ENCODE measurements around the gene DST.
"Not testable (repeated sequence)": the region's sequence is repeated elsewhere in the genome, so short reads cannot be mapped to it uniquely, and the experiment has no call there.

DST gene

DNA sequence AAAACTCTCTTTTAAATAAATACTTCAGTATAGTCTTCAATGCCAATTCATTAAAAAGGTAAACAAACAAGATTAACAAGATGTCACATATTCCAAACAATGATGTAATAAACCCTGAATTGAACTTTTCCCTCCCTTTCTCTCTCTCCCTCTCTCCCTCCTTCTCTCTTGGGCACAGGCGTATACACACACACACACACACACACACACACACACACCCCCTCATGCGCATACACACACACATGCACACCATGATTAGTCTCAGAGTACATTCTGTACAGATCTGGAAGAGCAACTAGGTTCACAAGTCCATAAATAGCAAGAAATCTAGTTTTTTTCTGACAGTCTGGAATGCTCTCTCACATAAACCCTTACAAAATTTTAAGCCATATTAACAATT is 128.3 kb downstream of the DST start:
- DNase-seq = no peak

DNA sequence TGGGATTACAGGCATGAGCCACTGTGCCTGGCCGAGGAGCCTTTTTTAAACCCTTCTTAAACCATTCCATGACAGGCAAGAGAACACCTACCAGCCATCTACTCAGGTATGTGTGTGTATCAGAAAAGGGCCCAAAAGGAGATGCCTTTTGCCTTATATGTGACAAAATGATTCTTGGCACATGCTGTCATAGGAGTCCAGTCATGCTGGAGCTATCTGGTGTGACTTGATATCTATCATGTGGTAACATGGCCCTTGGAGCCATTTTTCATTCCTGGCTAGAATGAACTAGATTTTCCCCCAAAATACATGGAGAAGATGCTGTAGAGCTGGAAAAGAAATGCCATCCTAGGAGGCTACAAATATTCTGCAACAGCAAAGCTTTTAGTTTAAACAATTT is 129.1 kb downstream of the DST start:
- DNase-seq = no peak

DNA sequence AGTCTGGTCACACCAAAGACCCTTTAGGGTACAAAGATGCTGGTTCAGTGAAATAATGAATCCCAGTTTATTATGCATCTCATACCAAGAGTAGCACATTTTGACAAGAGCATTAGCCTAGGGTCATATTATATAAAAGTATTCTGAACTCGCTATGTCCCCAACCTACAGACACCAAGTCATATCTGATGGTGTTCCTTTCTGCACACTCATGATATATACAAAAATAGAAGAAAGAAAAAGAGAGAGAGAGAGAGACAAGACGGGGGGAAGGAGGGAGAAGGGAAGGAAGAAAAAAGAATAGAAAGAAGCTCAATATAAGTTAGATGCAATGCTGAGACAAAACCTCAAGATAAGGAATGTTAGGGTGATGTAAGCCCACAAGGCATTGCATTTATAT is 131.1 kb downstream of the DST start:
- no peak for DNase-seq

DNA sequence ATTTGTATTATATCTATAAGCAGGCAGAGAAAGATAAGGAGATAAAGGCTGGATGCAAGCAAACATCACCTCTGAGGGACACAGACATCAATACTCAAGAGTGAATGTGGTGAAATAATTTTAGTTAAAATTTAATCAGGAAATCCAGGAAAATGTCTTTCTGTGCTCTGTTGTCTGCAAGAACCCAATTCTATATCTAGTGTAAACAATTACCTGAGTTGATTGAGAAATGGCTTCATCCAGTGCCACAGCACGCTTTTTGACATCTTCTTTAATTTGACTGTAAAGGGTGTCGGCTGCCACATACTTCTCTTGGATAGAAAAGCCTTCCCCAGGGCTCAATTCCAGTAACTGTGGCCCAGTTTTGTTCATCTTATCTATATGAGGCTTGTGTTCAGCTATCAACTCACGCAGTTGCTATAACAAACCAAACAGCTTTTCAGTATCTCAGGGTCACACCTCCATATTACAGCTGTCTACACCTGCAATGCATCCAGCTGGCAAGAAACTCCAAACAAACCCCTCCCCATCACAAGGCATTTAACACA is 131.6 kb downstream of the DST start:
- no peak for DNase-seq

DNA sequence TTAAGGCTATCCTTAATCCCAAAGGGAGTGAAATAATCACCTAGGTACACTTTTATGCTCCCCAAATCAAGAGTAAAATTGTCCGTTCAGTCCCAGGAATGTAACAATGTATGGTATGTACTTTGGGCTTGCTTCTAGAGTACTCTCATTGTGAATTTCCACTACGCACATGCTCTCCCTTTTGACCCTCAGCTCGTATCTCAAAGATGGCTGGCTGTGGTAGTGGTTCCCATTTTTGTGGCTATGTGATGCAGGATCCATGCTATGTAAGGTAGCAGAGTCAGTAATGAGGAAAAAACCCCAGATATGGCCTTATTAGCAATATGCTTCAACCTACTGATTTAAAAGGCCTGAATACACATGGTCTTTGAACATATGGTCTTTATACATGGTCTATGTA is 133.7 kb downstream of the DST start:
- DNase-seq = no peak

DNA sequence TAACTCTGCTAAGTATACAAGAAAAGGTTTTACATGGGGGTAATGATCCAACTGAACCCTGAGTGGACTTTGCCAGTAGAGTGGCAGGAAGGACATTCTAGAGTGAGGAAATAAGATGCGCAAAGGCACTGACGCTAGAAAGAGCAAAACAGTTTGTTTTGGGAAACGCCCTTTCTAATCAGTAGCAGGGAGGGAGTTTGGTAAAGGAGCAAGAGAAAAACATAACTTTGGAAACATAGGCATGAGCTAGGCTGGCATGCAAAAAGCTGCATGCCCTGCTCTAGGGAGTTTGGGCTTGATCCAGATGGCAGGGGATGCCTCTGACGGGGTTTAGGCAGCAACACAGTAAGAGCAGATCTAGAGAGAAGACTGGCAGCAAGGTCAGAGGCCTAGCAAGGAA is 135.2 kb downstream of the DST start:
- no peak for DNase-seq

DNA sequence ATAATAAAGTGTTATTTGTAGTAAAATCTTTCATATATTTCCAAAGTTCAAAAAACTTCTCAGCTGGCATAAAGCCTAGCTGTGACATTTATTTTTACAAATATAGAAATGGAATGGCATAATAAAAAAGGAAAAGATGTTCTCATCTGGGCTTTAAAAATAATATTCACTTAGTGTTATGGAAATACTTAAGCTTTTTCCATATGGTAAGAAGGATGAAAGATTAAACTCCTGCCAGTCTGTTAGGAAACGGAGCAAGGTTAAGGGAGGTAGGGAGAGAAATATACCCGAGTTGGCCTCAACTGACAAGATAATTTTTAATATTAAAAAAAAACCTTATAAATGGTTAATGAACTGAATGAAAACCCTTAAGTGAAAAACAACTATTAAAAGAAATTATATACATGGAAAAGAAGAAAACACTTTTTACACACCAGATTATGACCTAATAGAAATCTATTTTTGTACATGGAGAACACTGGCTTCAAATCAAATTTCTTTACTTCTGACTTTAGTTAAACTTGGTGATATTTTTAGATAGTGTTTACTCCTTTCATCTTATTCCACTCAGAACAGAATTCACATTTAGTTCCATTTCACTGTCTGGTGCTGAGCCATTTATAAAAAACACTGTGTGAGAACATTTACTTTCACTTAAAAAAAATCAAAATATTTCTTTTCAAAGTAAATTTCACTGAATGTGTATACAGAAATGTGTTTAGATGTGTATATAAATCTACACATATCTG is 137.0 kb downstream of the DST start:
- no peak for DNase-seq

DNA sequence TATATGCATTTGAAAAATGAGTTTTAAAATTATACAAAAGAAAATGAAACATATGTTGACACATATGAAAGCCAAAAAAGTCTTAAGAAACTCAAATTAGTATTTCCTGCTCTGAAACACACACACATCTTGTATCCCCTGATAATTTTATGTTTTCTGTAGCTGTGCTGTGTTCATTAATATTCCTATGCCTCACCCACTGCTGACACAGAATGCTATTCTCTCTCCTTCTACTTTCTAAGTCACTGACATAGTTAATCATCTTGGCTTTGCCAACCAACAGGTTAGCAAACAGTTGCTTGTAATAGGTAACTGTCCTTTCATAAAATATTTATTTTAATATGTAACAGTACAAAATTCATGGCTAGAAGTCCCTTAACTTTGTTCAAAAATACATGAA is 140.7 kb downstream of the DST start:
- DNase-seq = no peak

DNA sequence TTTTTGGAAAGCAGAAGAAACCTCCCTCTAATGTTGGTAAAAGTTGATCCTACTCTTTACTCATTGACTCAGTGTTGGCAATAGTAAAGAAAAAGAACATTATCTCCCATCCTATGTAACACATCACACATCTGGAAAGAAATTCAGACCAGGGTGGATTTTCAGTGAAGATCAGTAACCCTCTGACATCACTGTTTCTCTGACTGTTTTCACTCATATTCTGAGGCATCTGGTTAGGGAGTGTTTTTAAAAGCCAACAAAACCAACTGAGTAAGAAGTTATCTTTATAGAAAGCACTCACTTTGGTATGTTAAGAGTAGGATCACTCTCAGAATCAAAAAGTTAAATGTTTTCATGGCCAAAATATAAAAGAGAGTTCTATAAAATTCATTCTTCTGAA is 143.6 kb downstream of the DST start:
- no peak for DNase-seq

DNA sequence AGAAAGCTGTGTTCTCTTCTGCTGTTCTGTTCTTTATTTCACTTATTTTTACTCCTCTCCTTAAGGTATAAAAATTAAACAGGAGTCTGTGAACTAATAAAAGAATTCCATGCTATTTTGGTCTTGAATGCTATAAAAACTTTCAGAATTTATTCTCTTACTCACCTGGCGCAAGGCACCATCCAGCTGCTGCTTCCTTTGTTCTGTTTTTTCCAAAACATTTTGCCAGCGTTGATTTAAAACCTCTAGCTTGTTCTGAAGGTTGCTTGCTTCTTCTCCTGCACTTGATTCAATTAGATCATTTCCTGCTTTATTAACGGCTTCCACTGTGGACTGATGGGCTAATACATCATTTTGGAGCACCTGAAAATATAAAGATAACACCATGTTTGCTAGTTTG is 145.0 kb downstream of the DST start:
- no peak for DNase-seq

DNA sequence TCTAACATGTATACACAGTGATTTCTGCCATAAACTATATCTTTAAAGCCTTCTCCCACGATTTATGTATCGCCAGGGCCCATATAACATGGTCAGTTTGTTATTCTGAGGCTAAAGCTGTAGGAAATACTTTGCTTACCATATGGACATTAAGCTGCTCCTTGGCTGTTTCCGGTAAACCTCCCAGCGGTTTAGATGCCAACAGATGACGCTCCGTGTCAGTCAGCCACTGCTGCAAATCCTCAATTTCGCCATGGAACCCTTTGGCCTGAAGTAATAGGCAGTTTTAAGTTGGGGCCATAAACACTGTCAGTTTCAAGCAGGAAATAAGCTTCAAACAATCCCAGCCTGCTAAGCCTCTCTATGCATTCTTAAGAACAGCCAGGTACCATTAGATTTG is 145.4 kb downstream of the DST start:
- no peak for DNase-seq

DNA sequence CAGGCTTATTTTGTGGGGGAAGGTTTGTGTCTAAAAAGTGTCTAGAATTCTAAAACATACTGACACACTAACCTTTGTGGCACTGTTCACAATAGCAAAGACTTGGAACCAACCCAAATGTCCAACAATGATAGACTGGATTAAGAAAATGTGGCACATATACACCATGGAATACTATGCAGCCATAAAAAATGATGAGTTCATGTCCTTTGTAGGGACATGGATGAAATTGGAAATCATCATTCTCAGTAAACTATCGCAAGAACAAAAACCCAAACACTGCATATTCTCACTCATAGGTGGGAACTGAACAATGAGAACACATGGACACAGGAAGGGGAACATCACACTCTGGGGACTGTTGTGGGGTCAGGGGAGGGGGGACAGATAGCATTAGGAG is 146.0 kb downstream of the DST start:
- not testable (repeated sequence) for DNase-seq

DNA sequence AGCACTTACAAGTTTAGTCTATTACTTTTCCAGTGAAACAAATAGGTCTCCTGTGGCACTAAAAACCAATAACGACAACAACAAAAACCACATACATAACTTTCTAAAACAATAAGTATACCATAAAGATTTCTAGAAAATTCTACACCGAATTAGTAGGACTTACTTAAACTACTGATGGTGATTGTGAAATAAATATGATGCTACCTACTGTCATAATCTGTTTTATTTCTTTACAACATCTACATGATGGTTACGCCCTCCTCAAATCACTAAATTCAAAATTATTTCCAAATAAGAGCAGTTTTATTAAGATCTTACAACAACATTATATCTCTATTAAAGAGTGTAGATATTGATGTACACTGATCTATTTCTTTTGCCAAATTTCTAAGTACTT is 147.0 kb downstream of the DST start:
- DNase-seq = no peak

DNA sequence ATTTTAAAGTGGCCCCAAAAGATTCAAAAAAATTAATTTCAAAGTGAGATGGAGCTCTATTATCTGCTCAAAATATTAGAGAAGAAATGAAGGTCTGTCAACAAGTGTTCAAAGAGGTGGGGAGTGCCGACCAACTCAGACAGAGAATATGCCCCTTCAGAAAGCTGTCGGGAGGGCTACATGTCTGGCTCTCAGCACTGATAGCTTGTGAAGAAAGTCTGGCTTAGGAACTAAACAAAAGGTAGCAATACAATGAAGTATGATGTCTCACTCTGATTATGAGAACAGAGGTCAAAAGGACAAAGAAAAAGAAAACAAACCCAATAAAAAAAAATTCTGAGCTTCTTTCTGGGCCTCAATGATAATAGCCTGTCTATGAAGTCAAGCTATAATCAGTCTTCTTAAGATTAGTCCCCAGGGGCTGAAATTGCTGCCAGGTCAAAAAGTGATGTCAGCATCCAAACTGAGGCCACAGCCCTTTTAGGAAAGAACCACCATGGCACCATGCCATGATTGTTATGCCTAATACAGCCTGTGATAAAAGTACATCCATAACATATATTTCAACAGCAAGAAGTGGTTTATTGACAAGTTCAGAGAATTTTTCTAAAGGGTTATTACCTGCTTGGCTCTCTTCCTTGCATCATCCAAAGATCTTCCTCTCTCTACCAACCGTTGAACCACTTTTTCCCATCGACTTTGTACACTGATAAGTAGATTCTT is 150.9 kb downstream of the DST start:
- no peak for DNase-seq

DNA sequence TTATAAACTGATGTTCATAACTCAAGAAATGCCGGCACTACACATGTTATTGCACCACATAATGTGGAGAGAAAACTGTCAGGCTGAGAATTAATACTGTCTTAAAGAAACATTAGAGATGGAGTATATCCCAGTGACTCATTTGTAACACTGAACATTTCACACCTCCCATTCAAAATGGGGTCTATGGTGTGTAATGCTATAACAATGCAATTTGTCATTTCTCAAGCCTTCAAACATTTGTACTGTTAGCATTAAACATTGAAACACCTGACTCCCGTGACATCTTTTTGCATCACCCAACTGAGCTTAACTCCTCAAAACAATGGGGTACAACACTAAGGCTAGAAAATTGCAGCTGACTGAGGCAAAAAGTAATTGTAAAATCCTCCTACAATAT is 151.7 kb downstream of the DST start:
- no peak for DNase-seq

DNA sequence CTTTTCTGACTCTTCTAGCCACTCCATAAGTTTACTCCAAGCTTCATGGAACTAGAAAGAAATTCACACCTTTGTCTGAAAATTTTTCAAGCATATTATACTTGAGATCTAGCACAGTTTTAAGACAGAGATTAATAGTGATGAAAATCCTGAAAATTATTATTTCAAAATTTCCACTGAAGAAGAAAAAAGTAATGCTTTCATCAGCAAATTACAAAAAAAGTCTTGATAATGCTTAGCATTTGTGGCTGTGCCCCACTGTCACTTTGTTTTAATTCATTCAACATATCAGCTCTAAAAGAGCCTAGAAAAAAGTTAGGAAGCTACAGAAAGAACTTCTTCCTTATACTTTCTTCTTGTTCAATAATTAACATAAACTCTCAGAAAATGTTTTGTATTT is 153.1 kb downstream of the DST start:
- DNase-seq = no peak

DNA sequence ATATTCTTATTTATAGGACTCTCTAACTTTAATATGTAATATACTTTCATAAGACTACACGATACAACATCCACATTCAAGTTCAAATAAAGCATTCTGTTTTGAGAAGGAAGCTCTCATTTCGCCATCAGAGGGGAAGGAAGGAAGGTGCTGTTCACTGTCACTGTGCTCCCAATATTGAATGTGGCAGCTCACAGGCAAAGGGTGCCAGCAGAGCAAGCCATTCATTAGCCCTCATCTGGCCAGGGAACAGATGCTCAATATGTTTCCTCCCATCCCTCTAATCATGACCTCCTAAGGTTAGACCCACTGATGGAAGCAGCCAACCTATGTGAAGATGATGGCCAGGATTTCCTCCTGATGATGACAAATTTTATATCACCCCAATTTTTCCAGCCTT is 154.4 kb downstream of the DST start:
- DNase-seq = no peak

DNA sequence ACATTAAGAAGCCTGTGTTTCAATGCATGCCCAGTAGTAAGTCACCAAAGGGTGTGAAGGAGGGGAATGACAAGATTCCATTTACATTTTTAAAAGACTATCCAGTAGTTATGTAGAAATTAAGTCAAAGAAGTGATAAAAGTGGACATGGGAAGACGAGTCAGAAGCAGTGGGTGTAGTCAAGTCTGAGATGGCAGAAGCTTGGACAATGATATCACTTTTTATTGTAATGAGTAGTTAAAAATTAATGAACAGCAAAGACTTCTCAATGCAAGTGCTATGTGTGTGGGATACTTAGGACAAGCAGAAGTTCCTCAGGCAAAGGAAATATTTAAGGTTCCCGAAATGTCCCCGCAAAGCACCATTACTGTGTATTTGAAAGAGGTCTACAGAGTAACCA is 156.0 kb downstream of the DST start:
- DNase-seq = no peak

DNA sequence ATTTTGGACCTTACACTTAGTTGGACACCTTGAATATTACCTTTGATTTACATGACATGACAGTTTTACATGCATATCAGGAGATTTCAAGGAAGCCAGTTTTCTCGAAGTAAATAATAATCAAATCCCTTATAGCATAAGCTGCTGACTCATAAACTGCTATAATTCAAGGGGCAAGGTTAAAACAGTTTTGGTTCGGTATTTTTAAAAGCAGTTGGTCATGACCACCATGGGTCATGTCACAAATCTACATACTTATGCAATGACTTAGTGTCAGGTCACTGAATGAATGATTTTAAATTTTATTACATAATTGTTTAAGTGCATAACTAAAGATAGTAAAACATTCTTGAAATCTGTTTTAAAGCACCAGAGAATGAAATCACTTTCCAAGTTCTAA is 158.0 kb downstream of the DST start:
- no peak for DNase-seq

DNA sequence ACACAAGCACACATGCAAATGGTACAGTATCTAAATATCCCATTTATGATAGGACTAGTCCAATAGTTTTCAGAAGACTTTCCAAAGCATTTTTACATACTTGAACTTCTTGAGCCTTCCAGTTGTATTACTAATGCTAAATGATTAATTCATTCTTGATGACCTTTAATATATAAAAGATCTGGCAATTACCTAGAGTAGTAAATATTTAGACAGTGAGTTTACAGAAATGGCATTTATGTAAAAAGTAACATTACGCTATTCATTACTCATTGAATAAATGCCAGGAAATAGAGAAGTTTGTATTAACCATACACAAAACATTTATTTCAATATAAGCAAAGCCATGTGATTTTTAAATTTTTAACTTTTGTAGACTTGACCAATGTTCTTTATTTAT is 158.8 kb downstream of the DST start:
- no peak for DNase-seq

DNA sequence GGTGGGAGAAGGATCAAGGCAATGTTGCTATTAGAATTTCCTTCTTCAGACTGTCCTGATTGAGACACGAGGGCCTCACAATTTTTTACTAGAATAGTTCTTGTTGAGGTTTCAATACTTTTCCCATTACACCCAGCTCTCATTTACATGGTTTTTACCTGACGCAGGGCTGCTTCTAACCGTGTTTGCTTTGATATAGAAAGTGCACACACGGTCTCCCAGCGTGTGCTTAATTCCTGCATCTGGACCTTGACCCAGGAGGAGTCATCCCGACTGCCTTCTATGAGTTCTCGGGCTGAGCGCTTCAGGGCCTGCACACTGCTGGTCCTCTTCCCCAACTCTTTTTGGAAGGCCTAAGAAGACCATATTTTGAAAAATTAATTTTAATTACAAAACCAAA is 160.2 kb downstream of the DST start:
- no peak for DNase-seq

DNA sequence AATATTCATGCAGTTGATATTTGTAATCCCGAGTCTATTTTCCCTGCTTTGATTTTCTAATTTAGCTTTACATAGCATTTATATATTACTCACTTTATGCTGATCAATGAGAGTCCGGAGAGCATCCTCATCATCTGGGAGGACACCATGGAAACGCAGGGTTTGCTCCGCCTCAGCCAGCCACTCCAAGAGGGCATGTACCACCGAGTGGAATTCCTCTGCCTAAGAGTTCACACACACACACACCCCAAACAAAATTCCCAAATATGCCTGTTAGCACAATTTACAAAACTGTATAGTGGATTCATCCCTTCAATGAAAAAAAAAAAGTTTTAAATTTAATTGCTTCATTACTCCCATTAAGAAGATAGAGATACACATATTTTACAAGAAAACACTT is 160.7 kb downstream of the DST start:
- no peak for DNase-seq

DNA sequence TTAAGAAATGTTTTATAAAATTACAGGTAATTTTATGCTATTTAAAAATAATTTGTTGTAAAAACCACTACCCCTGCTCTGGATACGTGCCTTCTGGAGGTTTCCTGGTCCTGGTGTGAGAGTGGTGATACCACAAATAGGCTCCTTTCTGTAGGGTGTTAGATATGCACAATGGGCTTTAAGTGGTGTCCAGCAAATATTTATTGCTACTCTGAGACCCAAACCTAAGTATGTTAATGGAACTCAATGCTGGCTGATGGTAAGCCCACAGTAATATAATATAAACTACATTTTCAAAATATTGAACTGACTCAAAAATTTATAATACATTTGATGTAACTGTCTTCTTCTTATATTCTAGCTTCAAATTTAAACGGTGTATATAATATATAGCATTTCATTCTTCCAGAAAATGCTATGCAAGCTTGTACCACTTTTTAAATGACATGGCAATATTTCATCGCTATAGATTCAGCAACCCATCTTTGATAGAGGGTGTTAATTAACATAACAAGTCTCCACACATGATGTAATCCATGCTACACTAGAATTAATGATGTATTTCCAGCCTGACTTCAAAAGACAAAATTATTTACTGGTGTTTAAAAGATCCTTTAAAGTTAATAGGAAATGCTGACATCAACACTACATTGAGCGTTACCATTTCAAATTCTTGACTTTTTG is 161.9 kb downstream of the DST start:
- no peak for DNase-seq

DNA sequence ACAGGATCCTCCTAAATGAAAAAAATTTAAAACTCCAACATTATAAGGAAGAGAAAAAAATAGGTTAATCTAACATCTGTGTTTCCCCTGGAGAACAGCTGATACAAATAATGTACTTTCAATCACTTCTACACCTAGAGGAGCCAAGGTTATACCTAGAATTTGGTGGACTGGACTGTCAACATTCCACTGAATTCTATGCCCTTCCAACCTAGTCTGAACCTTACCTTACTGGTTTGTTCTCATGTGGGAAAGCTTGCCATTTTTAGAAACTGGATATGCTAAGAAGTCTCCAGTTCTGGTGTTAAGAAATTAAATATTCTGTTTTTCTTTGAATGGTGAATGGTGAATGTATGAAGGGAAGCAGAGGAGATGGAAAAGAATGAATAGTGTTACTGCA is 162.4 kb downstream of the DST start:
- DNase-seq = no peak
